ENCODE measurements around the gene ZNRF1. TPM values are rescaled to one million over a fixed set of nuclear protein-coding genes. Genes with fewer than 3 reads are reported as not detected.
"Not testable (repeated sequence)": the region's sequence is repeated elsewhere in the genome, so short reads cannot be mapped to it uniquely, and the experiment has no call there.

Gene ZNRF1
- total RNA-seq, 4 donors from 2014 or later, result 28.5 to 58.4 (median 40.4) TPM

GRCh38 chr16:75024182-75024581 lies 25.4 kb downstream of the ZNRF1 start:
- no peak for TF ChIP-seq POLR2AphosphoS5 (IDR thresholded peaks at IDR 0.05)
- TF ChIP-seq CTCF (IDR thresholded peaks at IDR 0.05), result no peak
- no peak for TF ChIP-seq EP300 (IDR thresholded peaks at IDR 0.05; ENCODE audit: low read depth)
- TF ChIP-seq POLR2A (IDR thresholded peaks at IDR 0.05), result no peak
- Histone ChIP-seq H3K9me3 (peaks cover 3 to 6% of the 10 kb centered on the region in 2 donors), H3K36me3 (peaks cover 0 to 9% (median 0%) of the 10 kb centered on the region in 4 donors), H3K4me1 (peaks cover 4 to 31% (median 8%) of the 10 kb centered on the region in 4 donors), H3K4me3 (no peak overlapping the region), H3K27ac (peak overlapping the region in 3 of 4 donors; percentile 4 to 72 (median 68)), H3K27me3 (no peaks in the 10 kb centered on the region)
- WGBS, 2 donors (ENCODE audit: low coverage in 1 of 2), result 33 to 45% methylated on average over 2 to 3 of the region's 3 CpGs
- no peak for DNase-seq
- intact Hi-C loops (cut with DNase I; ENCODE audit: low total_unique reads), result no loop called here
- in situ Hi-C loops (cut with MboI; ENCODE audit: low pct_ligation_motif_present in 1 of 4, low pct_unique_long_range_greater_than_20kb in 1 of 4, low sequenced_read_pairs in 3 of 4), result no loop called here

- intact Hi-C loops (cut with DNase I; ENCODE audit: low total_unique reads), result no loop called here
- Histone ChIP-seq H3K4me3 (no peak overlapping the region), H3K9me3 (peaks cover 3 to 6% of the 10 kb centered on the region in 2 donors), H3K27me3 (no peaks in the 10 kb centered on the region), H3K36me3 (peaks cover 0 to 9% (median 0%) of the 10 kb centered on the region in 4 donors), H3K4me1 (peaks cover 4 to 31% (median 8%) of the 10 kb centered on the region in 4 donors), H3K27ac (peak overlapping the region in 3 of 4 donors; percentile 4 to 72 (median 68))
- TF ChIP-seq POLR2AphosphoS5 (IDR thresholded peaks at IDR 0.05), result no peak
- TF ChIP-seq POLR2A (IDR thresholded peaks at IDR 0.05), result no peak
- no peak for TF ChIP-seq EP300 (IDR thresholded peaks at IDR 0.05; ENCODE audit: low read depth)
- no peak for TF ChIP-seq CTCF (IDR thresholded peaks at IDR 0.05)
- in situ Hi-C loops (cut with MboI; ENCODE audit: low pct_ligation_motif_present in 1 of 4, low pct_unique_long_range_greater_than_20kb in 1 of 4, low sequenced_read_pairs in 3 of 4), result no loop called here
- WGBS, 2 donors (ENCODE audit: low coverage in 1 of 2), result 67 to 78% methylated on average over 4 of the region's 4 CpGs
- no peak for DNase-seq
Observed at GRCh38 chr16:75024594-75024993, 25.8 kb downstream of the ZNRF1 start.

- Histone ChIP-seq H3K27me3 (no peaks in the 10 kb centered on the region), H3K36me3 (peaks cover 0 to 7% (median 0%) of the 10 kb centered on the region in 4 donors), H3K4me3 (no peak overlapping the region), H3K27ac (peak overlapping the region; percentile 61 to 72 (median 65)), H3K4me1 (peaks cover 4 to 31% (median 8%) of the 10 kb centered on the region in 4 donors), H3K9me3 (peaks cover 3 to 6% of the 10 kb centered on the region in 2 donors)
- WGBS, 2 donors (ENCODE audit: low coverage in 1 of 2), result 51% methylated on average over 3 of the region's 3 CpGs; no CpG with 5 or more reads in 1 of the 2 donors
- intact Hi-C loops (cut with DNase I; ENCODE audit: low total_unique reads), result no loop called here
- TF ChIP-seq POLR2A (IDR thresholded peaks at IDR 0.05), result no peak
- TF ChIP-seq EP300 (IDR thresholded peaks at IDR 0.05; ENCODE audit: low read depth), result no peak
- no peak for TF ChIP-seq CTCF (IDR thresholded peaks at IDR 0.05)
- no peak for TF ChIP-seq POLR2AphosphoS5 (IDR thresholded peaks at IDR 0.05)
- DNase-seq, result no peak
- in situ Hi-C loops (cut with MboI; ENCODE audit: low pct_ligation_motif_present in 1 of 4, low pct_unique_long_range_greater_than_20kb in 1 of 4, low sequenced_read_pairs in 3 of 4), result no loop called here
Observed at GRCh38 chr16:75025761-75026160, 26.9 kb downstream of the ZNRF1 start.

GRCh38 chr16:75026239-75026891 lies 27.5 kb downstream of the ZNRF1 start:
- WGBS, 2 donors (ENCODE audit: low coverage in 1 of 2), result 74% methylated on average over 10 of the region's 10 CpGs
- peak in 2 of 3 donors; percentile 35 to 67 for TF ChIP-seq POLR2AphosphoS5 (IDR thresholded peaks at IDR 0.05)
- H3K9me3 ChIP-seq; intact Hi-C loops (cut with DNase I; ENCODE audit: low total_unique reads); H3K4me3 ChIP-seq; H3K27me3 ChIP-seq; DNase-seq; H3K36me3 ChIP-seq; in situ Hi-C loops (cut with MboI; ENCODE audit: low pct_ligation_motif_present in 1 of 4, low pct_unique_long_range_greater_than_20kb in 1 of 4, low sequenced_read_pairs in 3 of 4): not testable (repeated sequence)
- Histone ChIP-seq H3K27ac (peak overlapping the region; percentile 62 to 76 (median 70)), H3K4me1 (peaks cover 4 to 31% (median 8%) of the 10 kb centered on the region in 4 donors)
